NCI-H1436 treated with DMSO at 0.1 percent for 48 hours (cell line): Measurements from ENCODE around the gene CEACAM5.

ENCODE experiments used
- DNase-seq: peaks from one replicate; lab custom pipeline; 2025; lab: John Stamatoyannopoulos, UW

The CEACAM5 gene

DNA sequence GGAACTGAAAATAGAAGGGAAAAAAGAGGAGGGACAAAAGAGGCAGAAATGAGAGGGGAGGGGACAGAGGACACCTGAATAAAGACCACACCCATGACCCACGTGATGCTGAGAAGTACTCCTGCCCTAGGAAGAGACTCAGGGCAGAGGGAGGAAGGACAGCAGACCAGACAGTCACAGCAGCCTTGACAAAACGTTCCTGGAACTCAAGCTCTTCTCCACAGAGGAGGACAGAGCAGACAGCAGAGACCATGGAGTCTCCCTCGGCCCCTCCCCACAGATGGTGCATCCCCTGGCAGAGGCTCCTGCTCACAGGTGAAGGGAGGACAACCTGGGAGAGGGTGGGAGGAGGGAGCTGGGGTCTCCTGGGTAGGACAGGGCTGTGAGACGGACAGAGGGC lies at the start of gene CEACAM5:
Gene CEACAM5 (plus strand): TSS at position 146 of the 400 bp plus-strand sequence. CDS start 106 bp downstream, at position 252.
- no peak for DNase-seq

DNA sequence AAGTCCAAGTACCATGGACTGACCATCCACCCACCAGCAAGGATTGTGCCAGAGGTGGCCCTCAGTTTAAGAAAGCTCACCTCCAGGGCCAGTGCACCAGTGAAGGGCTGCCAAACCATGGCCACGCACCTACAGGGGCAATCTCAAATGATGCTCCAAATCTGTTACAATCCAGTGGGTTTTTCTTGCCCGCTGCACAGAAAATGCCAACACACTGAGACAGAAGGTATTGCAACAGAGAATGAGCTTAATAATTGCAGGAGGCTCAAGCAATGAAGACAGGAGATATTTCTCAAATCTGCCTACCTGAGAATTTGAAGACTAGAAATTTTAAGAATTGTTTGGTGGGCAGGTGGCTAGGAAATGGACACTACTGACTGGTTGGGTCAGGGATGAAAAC lies 42.4 kb upstream of the CEACAM5 start:
- DNase-seq, result no peak

DNA sequence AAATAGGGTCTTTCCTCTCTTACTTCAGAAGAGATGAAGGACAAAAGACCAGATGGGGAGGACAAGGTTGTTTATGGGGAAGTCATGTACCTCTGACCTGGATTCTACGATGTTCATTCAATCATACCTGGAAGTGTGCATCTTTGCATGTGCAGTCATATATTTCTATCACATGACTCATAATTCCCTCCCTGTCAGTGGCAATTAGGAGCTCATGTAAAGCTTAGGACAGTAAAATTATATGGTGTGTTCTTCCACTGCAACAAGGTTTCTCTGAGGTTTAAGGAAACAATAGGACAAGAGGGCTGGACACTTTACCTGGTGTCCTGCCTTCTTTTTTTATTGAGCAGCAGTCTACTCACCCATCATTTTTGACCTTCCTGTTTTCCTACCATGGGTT lies 40.1 kb upstream of the CEACAM5 start:
- no peak for DNase-seq

DNA sequence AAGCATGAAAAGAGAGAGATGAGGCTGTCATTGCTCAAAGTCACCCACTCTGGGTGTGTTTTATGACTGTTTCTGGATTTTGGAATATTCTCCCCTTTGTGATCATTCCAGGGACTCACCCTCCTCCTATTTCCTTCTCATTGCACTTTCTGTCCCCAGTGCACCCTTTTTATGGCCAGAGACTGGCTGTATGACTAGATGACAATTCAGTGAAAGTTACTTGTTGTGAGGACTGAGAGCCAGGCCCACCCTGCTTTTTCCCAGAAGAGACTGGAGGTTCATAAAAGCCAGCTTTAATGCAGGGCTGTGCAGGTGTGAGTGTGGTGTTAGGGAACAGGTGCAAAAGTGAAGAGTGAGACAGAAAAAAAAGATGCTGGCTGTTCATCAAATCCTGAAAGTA lies 37.7 kb upstream of the CEACAM5 start:
- no peak for DNase-seq

DNA sequence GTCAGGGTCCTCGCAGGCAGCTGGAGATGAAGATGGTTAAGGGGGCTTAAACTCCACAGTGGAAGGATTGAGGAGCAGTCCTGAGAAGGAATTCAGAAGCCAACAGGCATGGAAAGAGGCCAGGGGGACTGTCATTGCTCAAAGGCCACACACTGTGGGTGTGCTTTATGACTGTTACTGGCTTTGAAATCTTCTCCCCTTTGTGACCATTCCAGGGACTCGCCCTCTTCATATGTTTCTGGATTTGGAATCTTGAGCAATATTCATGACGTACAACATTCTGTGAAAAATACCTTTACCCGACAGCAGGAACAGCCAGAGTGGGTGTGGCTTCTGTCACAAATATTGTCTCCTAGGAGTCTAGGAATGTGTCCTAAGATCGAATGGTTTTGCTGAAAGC lies 36.9 kb upstream of the CEACAM5 start:
- no peak for DNase-seq

DNA sequence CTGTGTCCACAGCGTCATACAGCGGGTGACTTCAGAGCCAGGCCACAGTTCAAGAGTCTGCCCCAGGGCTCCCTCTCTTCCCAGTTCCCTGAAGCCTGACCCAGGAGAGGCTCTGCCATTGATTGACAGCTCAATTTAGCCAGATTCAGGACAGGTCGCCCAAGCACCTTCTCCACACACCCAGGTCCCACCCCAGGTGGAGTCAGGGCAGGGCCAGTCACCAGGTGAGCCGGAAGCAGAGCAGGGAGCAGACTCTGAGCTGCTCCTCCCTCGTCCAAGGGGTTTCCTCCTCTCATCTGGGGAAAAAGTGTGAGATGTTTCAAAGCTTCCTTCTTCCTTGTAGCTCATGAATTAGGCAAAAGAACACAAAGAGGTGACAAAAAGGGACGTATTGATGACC lies 26.0 kb upstream of the CEACAM5 start:
- no peak for DNase-seq

DNA sequence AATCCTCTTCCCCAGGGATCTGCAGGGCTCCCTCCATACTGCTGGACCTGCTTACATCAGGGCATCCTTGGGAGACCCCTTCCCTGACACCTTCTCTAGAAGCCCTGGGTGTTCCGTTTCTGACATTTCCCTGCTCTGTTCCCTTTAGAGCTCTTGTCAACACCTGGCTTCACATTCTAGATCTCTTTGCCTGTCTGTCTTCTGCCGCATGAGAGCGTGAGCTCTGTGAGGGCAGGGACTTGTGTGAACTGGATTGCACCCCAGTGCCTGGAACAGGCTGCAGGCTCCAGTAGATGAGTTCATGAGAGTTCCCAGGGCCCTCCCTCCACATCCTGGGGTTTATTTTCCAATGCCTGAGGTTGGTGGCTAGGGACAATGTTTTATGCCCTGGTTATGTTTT lies 21.0 kb upstream of the CEACAM5 start:
- no peak for DNase-seq

DNA sequence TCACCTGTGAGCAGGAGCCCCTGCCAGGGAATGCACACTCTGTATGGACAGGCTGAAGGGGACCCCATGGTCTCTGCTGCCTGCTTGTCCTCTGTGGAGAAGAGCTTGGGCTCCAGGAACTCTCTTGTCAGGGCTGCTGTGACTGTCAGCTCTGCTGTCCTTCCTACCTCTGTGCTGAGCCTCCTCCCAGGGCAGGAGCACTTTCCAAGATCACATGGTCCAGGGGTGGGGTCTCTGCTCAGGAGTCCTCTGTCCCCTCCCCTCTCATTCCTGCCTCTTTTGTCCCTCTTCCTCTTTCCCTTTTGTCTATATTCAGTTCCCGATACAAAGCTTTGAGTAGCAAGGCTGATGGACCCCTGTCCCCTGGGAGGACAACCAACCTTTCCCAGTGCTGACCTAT lies 20.3 kb upstream of the CEACAM5 start, which contains the start of gene CEACAM7:
Gene CEACAM7 (minus strand): TSS at position 173 of the 400 bp plus-strand sequence. CDS start 105 bp downstream, at position 68.
- DNase-seq, result no peak

DNA sequence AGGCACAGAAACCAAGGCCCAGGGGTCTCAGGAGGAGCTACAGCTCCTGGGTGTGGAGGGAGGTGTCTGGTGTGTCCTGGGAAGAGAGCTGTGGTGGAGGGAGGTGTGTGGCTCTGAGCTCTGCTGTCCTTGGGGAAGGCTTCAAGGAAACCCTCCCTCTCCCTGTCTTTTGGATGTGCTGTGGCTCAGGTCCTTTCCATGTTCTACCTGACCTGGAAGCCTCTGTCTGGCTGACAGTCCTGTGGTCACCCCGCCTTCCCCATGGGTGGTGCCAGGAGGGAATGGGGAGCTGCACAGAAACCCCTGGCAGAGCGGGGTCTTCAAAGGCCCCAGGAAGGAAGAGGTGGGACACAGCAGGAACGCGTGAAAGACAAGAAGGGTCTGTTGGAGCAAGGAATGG lies 19.7 kb upstream of the CEACAM5 start:
- no peak for DNase-seq

DNA sequence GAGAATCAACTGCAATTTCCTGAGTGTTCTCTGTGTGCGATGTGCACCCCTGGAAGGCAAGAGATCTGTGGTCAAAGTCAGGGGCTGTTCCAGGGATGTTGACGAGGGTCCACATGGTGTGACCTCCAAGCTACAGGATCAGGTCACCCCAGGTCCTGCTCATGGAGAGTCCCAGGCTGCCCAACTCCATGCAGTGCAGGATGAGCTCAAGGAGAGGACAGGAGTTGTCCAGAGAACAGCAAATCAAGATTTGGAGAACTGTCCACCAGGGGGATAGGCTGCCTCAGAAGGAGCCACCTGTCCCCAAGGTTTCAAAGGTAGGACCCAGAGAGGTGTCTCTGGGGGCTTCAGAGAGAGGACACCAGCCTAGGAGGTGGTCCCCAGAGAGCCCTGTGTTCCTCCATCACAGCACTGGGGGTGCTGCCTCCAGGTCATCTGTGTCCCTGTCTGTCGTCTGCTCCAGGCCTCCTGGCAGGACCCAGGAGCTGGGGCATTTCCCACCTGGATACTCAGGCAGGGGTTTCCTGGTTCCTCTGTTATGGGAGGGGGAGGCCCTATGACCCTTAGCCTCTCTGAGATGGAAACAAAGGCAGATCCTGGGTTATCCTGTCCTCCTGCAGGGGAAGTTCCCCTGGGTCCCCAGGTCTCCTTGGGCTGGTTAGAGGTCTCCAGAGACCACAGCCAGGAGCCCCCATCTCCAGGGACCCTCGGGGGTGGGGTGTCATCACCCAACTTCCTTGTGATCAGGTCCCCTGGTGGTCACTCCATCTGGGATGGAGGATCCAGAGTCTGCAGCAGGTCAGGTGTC lies 18.2 kb upstream of the CEACAM5 start:
- DNase-seq, result no peak

DNA sequence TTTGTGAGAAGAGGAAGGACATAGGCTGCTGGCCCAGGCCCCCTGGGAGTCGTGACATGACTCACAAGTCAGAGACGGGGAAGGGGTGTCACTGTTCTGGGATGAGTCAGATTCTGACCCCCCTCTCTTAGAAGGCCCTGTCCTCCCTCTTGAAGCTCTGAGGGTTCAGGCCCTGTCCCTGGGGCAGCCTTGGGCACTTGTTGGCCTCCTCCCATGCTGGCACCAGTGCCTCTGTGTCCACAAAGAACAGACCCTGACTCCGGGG lies 17.7 kb upstream of the CEACAM5 start:
- no peak for DNase-seq

DNA sequence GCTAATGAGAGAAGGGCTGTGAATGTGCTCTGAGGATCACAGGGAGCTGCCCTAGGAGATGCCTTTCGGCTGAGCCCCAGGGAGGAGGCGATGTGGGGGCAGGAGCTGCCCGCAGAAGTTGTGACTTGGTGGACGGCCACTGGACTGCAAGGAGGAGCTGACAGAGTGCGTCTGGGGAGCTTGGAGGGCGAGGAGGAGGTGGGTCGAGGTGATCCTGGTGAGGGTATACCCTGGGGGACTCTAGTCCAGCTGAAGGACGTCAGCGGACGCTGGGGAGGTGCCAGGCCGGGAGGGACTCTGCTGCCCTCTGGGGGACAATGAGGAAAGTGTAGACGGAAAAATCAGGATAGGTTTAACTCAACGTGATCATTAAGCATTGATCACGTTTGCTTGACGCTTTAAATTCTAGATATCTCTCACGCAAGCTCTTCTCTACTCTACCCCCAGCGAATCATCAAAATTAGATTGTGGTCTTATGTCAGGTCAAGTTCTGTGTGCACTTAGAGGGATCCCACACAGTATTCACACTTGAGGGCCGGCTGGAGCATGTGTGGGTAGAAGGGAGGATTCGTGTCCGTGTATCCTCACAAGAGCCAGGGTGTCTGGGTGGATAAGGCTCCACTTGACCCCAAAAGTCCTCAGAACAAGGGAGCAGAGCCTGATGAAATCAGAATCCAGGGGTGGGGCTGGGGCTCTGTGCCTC lies 17.0 kb upstream of the CEACAM5 start:
- DNase-seq, result no peak

DNA sequence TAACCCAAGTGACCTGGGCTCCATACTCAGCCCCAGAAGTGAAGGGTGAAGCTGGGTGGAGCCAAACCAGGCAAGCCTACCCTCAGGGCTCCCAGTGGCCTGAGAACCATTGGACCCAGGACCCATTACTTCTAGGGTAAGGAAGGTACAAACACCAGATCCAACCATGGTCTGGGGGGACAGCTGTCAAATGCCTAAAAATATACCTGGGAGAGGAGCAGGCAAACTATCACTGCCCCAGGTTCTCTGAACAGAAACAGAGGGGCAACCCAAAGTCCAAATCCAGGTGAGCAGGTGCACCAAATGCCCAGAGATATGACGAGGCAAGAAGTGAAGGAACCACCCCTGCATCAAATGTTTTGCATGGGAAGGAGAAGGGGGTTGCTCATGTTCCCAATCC lies 14.2 kb upstream of the CEACAM5 start:
- DNase-seq, result no peak

DNA sequence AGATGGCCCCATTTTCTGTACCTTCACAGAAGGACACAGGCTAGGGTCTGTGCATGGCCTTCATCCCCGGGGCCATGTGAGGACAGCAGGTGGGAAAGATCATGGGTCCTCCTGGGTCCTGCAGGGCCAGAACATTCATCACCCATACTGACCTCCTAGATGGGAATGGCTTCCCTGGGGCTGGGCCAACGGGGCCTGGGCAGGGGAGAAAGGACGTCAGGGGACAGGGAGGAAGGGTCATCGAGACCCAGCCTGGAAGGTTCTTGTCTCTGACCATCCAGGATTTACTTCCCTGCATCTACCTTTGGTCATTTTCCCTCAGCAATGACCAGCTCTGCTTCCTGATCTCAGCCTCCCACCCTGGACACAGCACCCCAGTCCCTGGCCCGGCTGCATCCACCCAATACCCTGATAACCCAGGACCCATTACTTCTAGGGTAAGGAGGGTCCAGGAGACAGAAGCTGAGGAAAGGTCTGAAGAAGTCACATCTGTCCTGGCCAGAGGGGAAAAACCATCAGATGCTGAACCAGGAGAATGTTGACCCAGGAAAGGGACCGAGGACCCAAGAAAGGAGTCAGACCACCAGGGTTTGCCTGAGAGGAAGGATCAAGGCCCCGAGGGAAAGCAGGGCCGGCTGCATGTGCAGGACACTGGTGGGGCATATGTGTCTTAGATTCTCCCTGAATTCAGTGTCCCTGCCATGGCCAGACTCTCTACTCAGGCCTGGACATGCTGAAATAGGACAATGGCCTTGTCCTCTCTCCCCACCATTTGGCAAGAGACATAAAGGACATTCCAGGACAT lies 13.4 kb upstream of the CEACAM5 start:
- DNase-seq, result no peak

DNA sequence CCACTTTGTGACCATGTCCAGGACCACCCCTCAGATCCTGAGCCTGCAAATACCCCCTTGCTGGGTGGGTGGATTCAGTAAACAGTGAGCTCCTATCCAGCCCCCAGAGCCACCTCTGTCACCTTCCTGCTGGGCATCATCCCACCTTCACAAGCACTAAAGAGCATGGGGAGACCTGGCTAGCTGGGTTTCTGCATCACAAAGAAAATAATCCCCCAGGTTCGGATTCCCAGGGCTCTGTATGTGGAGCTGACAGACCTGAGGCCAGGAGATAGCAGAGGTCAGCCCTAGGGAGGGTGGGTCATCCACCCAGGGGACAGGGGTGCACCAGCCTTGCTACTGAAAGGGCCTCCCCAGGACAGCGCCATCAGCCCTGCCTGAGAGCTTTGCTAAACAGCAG lies 12.7 kb upstream of the CEACAM5 start:
- DNase-seq, result no peak

DNA sequence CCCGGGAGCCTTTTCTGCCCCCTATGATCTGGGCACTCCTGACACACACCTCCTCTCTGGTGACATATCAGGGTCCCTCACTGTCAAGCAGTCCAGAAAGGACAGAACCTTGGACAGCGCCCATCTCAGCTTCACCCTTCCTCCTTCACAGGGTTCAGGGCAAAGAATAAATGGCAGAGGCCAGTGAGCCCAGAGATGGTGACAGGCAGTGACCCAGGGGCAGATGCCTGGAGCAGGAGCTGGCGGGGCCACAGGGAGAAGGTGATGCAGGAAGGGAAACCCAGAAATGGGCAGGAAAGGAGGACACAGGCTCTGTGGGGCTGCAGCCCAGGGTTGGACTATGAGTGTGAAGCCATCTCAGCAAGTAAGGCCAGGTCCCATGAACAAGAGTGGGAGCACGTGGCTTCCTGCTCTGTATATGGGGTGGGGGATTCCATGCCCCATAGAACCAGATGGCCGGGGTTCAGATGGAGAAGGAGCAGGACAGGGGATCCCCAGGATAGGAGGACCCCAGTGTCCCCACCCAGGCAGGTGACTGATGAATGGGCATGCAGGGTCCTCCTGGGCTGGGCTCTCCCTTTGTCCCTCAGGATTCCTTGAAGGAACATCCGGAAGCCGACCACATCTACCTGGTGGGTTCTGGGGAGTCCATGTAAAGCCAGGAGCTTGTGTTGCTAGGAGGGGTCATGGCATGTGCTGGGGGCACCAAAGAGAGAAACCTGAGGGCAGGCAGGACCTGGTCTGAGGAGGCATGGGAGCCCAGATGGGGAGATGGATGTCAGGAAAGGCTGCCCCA lies 11.8 kb upstream of the CEACAM5 start:
- no peak for DNase-seq

DNA sequence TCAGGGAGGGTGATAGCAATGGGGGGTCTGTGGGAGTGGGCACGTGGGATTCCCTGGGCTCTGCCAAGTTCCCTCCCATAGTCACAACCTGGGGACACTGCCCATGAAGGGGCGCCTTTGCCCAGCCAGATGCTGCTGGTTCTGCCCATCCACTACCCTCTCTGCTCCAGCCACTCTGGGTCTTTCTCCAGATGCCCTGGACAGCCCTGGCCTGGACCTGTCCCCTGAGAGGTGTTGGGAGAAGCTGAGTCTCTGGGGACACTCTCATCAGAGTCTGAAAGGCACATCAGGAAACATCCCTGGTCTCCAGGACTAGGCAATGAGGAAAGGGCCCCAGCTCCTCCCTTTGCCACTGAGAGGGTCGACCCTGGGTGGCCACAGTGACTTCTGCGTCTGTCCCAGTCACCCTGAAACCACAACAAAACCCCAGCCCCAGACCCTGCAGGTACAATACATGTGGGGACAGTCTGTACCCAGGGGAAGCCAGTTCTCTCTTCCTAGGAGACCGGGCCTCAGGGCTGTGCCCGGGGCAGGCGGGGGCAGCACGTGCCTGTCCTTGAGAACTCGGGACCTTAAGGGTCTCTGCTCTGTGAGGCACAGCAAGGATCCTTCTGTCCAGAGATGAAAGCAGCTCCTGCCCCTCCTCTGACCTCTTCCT lies 11.1 kb upstream of the CEACAM5 start:
- DNase-seq, result no peak

DNA sequence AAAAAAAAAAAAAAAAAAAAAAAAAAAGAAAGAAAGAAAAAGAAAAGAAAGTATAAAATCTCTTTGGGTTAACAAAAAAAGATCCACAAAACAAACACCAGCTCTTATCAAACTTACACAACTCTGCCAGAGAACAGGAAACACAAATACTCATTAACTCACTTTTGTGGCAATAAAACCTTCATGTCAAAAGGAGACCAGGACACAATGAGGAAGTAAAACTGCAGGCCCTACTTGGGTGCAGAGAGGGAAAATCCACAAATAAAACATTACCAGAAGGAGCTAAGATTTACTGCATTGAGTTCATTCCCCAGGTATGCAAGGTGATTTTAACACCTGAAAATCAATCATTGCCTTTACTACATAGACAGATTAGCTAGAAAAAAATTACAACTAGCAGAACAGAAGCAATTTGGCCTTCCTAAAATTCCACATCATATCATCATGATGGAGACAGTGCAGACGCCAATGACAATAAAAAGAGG lies 9.6 kb upstream of the CEACAM5 start:
- no peak for DNase-seq

DNA sequence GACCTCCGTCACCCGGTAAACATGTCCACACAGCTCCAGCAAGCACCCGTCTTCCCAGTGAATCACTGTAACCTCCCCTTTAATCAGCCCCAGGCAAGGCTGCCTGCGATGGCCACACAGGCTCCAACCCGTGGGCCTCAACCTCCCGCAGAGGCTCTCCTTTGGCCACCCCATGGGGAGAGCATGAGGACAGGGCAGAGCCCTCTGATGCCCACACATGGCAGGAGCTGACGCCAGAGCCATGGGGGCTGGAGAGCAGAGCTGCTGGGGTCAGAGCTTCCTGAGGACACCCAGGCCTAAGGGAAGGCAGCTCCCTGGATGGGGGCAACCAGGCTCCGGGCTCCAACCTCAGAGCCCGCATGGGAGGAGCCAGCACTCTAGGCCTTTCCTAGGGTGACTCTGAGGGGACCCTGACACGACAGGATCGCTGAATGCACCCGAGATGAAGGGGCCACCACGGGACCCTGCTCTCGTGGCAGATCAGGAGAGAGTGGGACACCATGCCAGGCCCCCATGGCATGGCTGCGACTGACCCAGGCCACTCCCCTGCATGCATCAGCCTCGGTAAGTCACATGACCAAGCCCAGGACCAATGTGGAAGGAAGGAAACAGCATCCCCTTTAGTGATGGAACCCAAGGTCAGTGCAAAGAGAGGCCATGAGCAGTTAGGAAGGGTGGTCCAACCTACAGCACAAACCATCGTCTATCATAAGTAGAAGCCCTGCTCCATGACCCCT lies 9.0 kb upstream of the CEACAM5 start:
- DNase-seq, result no peak

DNA sequence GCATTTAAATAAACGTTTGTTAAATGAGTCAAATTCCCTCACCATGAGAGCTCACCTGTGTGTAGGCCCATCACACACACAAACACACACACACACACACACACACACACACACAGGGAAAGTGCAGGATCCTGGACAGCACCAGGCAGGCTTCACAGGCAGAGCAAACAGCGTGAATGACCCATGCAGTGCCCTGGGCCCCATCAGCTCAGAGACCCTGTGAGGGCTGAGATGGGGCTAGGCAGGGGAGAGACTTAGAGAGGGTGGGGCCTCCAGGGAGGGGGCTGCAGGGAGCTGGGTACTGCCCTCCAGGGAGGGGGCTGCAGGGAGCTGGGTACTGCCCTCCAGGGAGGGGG lies 8.5 kb upstream of the CEACAM5 start:
- no peak for DNase-seq
